ENCODE measurements around the gene DEPDC1B.
"Not testable (repeated sequence)": the region's sequence is repeated elsewhere in the genome, so short reads cannot be mapped to it uniquely, and the experiment has no call there.

DNA sequence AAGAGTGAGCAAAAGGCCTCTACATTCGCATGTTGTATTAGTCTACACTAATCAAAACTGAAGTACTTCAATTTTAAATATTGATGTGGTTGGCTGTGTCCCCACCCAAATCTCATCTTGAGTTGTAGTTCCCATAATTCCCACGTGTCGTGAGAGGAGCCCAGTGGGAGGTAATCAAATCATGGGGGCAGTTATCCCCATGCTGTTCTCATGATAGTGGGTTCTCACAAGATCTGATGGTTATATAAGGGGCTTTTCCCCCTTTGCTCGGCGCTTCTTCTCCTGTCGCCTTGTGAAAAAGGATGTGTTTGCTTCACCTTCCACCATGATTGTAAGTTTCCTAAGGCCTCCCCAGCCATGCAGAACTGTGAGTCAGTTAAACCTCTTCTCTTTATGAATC lies 112.7 kb downstream of the DEPDC1B start:
- not testable (repeated sequence) for TF ChIP-seq POLR2A (IDR thresholded peaks at IDR 0.05)
- TF ChIP-seq, protein P1, sequence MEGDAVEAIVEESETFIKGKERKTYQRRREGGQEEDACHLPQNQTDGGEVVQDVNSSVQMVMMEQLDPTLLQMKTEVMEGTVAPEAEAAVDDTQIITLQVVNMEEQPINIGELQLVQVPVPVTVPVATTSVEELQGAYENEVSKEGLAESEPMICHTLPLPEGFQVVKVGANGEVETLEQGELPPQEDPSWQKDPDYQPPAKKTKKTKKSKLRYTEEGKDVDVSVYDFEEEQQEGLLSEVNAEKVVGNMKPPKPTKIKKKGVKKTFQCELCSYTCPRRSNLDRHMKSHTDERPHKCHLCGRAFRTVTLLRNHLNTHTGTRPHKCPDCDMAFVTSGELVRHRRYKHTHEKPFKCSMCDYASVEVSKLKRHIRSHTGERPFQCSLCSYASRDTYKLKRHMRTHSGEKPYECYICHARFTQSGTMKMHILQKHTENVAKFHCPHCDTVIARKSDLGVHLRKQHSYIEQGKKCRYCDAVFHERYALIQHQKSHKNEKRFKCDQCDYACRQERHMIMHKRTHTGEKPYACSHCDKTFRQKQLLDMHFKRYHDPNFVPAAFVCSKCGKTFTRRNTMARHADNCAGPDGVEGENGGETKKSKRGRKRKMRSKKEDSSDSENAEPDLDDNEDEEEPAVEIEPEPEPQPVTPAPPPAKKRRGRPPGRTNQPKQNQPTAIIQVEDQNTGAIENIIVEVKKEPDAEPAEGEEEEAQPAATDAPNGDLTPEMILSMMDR (IDR thresholded peaks at IDR 0.05), result not testable (repeated sequence)
